Endodermal cell (in vitro differentiated cells): Measurements from ENCODE around the gene GRB10. TPM values are rescaled to one million over a fixed set of nuclear protein-coding genes. Genes with fewer than 3 reads are reported as not detected.

Source experiments
- DNase-seq: peaks from one replicate; pipeline ENCODE4 v3.0.0-alpha.2; 2017
- H3K27ac ChIP-seq: 2 replicates; pipeline ENCODE4 v1.5.1; 2013; ENCODE audit warnings: mild to moderate bottlenecking, low read depth, low read length, moderate library complexity
- H3K27me3 ChIP-seq: 2 replicates; pipeline ENCODE4 v1.6.1; 2013; ENCODE audit warnings: mild to moderate bottlenecking, low read length, moderate library complexity; ENCODE audit not compliant: insufficient read depth, control insufficient read depth, poor library complexity, severe bottlenecking
- H3K36me3 ChIP-seq: 2 replicates; pipeline ENCODE4 v1.7.0; 2013; ENCODE audit warnings: mild to moderate bottlenecking, low read length, moderate library complexity; ENCODE audit not compliant: control insufficient read depth, insufficient read depth
- H3K4me1 ChIP-seq: one replicate; pipeline ENCODE4 v1.7.0; 2013; ENCODE audit warnings: low read length; ENCODE audit not compliant: control insufficient read depth, insufficient read depth
- H3K4me3 ChIP-seq: 2 replicates; pipeline ENCODE4 v1.5.1; 2013; ENCODE audit warnings: mild to moderate bottlenecking, low read length, moderate library complexity
- H3K9ac ChIP-seq: 2 replicates; pipeline ENCODE4 v1.6.1; 2013; ENCODE audit warnings: mild to moderate bottlenecking, low read length, moderate library complexity; ENCODE audit not compliant: poor library complexity, severe bottlenecking; ENCODE audit errors: extremely low read depth
- H3K9me3 ChIP-seq: 2 replicates; pipeline ENCODE4 v1.6.1; 2013; ENCODE audit warnings: mild to moderate bottlenecking, low read length, moderate library complexity; ENCODE audit not compliant: control insufficient read depth
- H3K27ac Mint-ChIP-seq: 2 replicates; pipeline ENCODE4 v1.8.0; 2020; ENCODE audit warnings: mixed read lengths
- H3K27me3 Mint-ChIP-seq: 2 replicates; pipeline ENCODE4 v1.8.0; 2021; ENCODE audit warnings: mild to moderate bottlenecking, mixed read lengths; ENCODE audit not compliant: insufficient read depth
- H3K36me3 Mint-ChIP-seq: 2 replicates; pipeline ENCODE4 v1.8.0; 2020; ENCODE audit warnings: low read depth, mixed read lengths
- H3K4me1 Mint-ChIP-seq: 2 replicates; pipeline ENCODE4 v1.8.0; 2020; ENCODE audit warnings: mixed read lengths
- H3K4me3 Mint-ChIP-seq: 2 replicates; pipeline ENCODE4 v1.8.0; 2020; ENCODE audit warnings: mild to moderate bottlenecking, moderate library complexity, mixed read lengths
- H3K9me3 Mint-ChIP-seq: 2 replicates; pipeline ENCODE4 v1.8.0; 2020; ENCODE audit warnings: mild to moderate bottlenecking, mixed read lengths
- CTCF ChIP-seq: fragments of 200-600 bp; sonication (generic); conservative IDR thresholded peaks from 2 replicates; pipeline ENCODE4 v1.5.0; 2021; ENCODE audit warnings: antibody characterized with exemption, mild to moderate bottlenecking
- WGBS, 2 experiments: methylation state at CpG; one replicate each; pipeline versions ENCODE4 v1.1.5 to v1.1.7; 2013; ENCODE audit warnings: missing lambda C conversion rate in 2 of 2, mixed read lengths in 1 of 2; ENCODE audit not compliant: insufficient coverage in 1 of 2, insufficient read length in 1 of 2; 5-methylcytosine and 5-hydroxymethylcytosine counted together
- total RNA-seq, 2 donors: library from RNA; stranded (reverse); fragmentation: NEBNext Ultra II Directional in 1 of 2; extraction: Animal tissue kit (Norgen Biotek cat#: 25700) in 1 of 2; gene quantifications; 2 replicates in 1 of 2; 3 replicates in 1 of 2; pipeline ENCODE4 v1.2.1, GENCODE V29; 2021

GRB10 gene
- total RNA-seq, 2 donors from 2014 or later: 71.9 to 97.5 TPM

GRCh38 chr7:50745336-50745735, 37.4 kb downstream of the GRB10 start:
- Histone ChIP-seq H3K9ac (no peak overlapping the region), H3K27me3 (no peaks in the 10 kb centered on the region), H3K36me3 (peaks cover 43% of the 10 kb centered on the region), H3K9me3 (no peaks in the 10 kb centered on the region), H3K4me3 (no peak overlapping the region), H3K27ac (no peak overlapping the region), H3K4me1 (peaks cover 6% of the 10 kb centered on the region)
- Mint-ChIP-seq H3K4me3 (no peak overlapping the region), H3K36me3 (peaks cover 32% of the 10 kb centered on the region), H3K4me1 (peaks cover 14% of the 10 kb centered on the region), H3K9me3 (no peaks in the 10 kb centered on the region), H3K27ac (no peak overlapping the region), H3K27me3 (no peaks in the 10 kb centered on the region)
- 96 to 100% methylated on average over 6 to 7 of the region's 7 CpGs for WGBS, 2 experiments
- DNase-seq: no peak
- TF ChIP-seq CTCF: no peak

- no peak overlapping the region for H3K9ac ChIP-seq
- no peaks in the 10 kb centered on the region for H3K27me3 Mint-ChIP-seq
- H3K9me3 ChIP-seq: no peaks in the 10 kb centered on the region
- H3K36me3 Mint-ChIP-seq: peaks cover 25% of the 10 kb centered on the region
- H3K9me3 Mint-ChIP-seq: no peaks in the 10 kb centered on the region
- peaks cover 41% of the 10 kb centered on the region for H3K36me3 ChIP-seq
- DNase-seq: no peak
- peaks cover 6% of the 10 kb centered on the region for H3K4me1 ChIP-seq
- H3K4me3 ChIP-seq: no peak overlapping the region
- 80 to 93% methylated on average over 9 to 11 of the region's 11 CpGs for WGBS, 2 experiments
- H3K27me3 ChIP-seq: no peaks in the 10 kb centered on the region
- no peak for TF ChIP-seq CTCF
- H3K27ac ChIP-seq: no peak overlapping the region
- H3K4me1 Mint-ChIP-seq: peaks cover 16% of the 10 kb centered on the region
- no peak overlapping the region for H3K4me3 Mint-ChIP-seq
- H3K27ac Mint-ChIP-seq: no peak overlapping the region
These were observed 38.8 kb downstream of the GRB10 start for GRCh38 chr7:50743893-50744292.

- DNase-seq: no peak
- WGBS, 2 experiments: 67 to 96% methylated on average over 1 to 2 of the region's 2 CpGs
- H3K36me3 Mint-ChIP-seq: peaks cover 19% of the 10 kb centered on the region
- no peaks in the 10 kb centered on the region for H3K9me3 ChIP-seq
- H3K9me3 Mint-ChIP-seq: no peaks in the 10 kb centered on the region
- TF ChIP-seq CTCF: no peak
- H3K27me3 ChIP-seq: no peaks in the 10 kb centered on the region
- H3K4me3 Mint-ChIP-seq: no peak overlapping the region
- no peak overlapping the region for H3K27ac Mint-ChIP-seq
- no peak overlapping the region for H3K4me3 ChIP-seq
- no peak overlapping the region for H3K9ac ChIP-seq
- H3K27me3 Mint-ChIP-seq: no peaks in the 10 kb centered on the region
- H3K36me3 ChIP-seq: peaks cover 34% of the 10 kb centered on the region
- no peak overlapping the region for H3K27ac ChIP-seq
- H3K4me1 Mint-ChIP-seq: peaks cover 16% of the 10 kb centered on the region
- peaks cover 6% of the 10 kb centered on the region for H3K4me1 ChIP-seq
These were observed 39.7 kb downstream of the GRB10 start for GRCh38 chr7:50743016-50743415.
